Ascending aorta (tissue), 2 donors: ENCODE results near the gene ARHGAP35. TPM values are rescaled to one million over a fixed set of nuclear protein-coding genes. Genes with fewer than 3 reads are reported as not detected.
A peak's percentile ranks its signal among the peaks of the same experiment; 100 is the strongest.

Source experiments
- DNase-seq, 2 donors: peaks; one replicate each; pipeline ENCODE4 v3.0.0-alpha.2; 2019; ENCODE audit warnings: low spot score in 2 of 2
- H3K27ac ChIP-seq, 2 donors: fragments of 200-600 bp; sonication (generic); one replicate each; pipeline ENCODE4 v1.5.1; 2016 to 2017; ENCODE audit warnings: mild to moderate bottlenecking in 1 of 2
- H3K27me3 ChIP-seq: fragments of 200-600 bp; sonication (generic); one replicate; pipeline ENCODE4 v1.5.1; 2017
- H3K36me3 ChIP-seq, 2 donors: fragments of 200-600 bp; sonication (generic); one replicate each; pipeline ENCODE4 v1.5.1; 2016
- H3K4me1 ChIP-seq, 2 donors: fragments of 200-600 bp; sonication (generic); one replicate each; pipeline ENCODE4 v1.5.1; 2016 to 2017; ENCODE audit warnings: mild to moderate bottlenecking in 1 of 2
- H3K4me3 ChIP-seq, 2 donors: fragments of 200-600 bp; sonication (generic); one replicate each; pipeline ENCODE4 v1.5.1; 2016 to 2017; ENCODE audit warnings: mild to moderate bottlenecking in 1 of 2
- H3K9me3 ChIP-seq, 2 donors: fragments of 200-600 bp; sonication (generic); one replicate each; pipeline ENCODE4 v1.5.1; 2016
- intact Hi-C: fragments of 100-400 bp; cut with DNase I; formaldehyde crosslinking; loops from one replicate; pipeline ENCODE4 v1.15.1; 2023
- total RNA-seq: library from RNA; depleted of rRNA; stranded (reverse); fragments of >200 nt; gene quantifications from one replicate; pipeline ENCODE4 v1.1.0, GENCODE V29; 2016
- TF ChIP-seq, protein P1 (sequence below), 3 experiments: fragments of 200-600 bp in 2 of 3; fragments of 450-650 bp in 1 of 3; sonication (generic) in 2 of 3; IDR thresholded peaks; one replicate each; pipeline ENCODE4 v1.5.1; 2016 to 2019; ENCODE audit warnings: antibody characterized with exemption in 3 of 3, mild to moderate bottlenecking in 1 of 3, moderate library complexity in 1 of 3

Gene ARHGAP35
- total RNA-seq, 1 donor from 2014 or later = 23.7 TPM

DNA sequence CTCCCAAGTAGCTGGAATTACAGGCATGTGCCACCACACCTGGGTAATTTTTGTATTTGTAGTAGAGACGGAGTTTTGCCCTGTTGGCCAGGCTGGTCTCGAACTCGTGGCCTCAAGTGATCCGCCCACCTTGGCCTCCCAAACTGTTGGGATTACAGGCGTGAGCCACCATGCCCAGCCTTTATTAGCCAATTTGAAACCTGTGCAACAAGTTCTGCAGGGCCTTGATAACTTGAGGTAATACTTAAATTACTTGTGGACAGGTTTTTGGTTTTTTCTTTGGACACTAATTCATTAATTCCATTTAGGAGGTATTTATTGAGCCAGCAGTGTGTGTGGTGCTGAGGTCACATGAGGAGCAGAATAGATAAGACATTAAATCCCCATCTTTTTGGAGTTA lies 39.5 kb downstream of the ARHGAP35 start:
- H3K27ac ChIP-seq = no peak overlapping the region
- no peak for DNase-seq
- H3K4me1 ChIP-seq = peaks cover 0 to 32% of the 10 kb centered on the region in 2 donors
- no peaks in the 10 kb centered on the region for H3K27me3 ChIP-seq
- H3K4me3 ChIP-seq = no peak overlapping the region
- H3K9me3 ChIP-seq = no peaks in the 10 kb centered on the region
- H3K36me3 ChIP-seq = no peaks in the 10 kb centered on the region
- intact Hi-C loops = no loop called here
- TF ChIP-seq, protein P1, sequence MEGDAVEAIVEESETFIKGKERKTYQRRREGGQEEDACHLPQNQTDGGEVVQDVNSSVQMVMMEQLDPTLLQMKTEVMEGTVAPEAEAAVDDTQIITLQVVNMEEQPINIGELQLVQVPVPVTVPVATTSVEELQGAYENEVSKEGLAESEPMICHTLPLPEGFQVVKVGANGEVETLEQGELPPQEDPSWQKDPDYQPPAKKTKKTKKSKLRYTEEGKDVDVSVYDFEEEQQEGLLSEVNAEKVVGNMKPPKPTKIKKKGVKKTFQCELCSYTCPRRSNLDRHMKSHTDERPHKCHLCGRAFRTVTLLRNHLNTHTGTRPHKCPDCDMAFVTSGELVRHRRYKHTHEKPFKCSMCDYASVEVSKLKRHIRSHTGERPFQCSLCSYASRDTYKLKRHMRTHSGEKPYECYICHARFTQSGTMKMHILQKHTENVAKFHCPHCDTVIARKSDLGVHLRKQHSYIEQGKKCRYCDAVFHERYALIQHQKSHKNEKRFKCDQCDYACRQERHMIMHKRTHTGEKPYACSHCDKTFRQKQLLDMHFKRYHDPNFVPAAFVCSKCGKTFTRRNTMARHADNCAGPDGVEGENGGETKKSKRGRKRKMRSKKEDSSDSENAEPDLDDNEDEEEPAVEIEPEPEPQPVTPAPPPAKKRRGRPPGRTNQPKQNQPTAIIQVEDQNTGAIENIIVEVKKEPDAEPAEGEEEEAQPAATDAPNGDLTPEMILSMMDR (IDR thresholded peaks at IDR 0.05) = no peak

DNA sequence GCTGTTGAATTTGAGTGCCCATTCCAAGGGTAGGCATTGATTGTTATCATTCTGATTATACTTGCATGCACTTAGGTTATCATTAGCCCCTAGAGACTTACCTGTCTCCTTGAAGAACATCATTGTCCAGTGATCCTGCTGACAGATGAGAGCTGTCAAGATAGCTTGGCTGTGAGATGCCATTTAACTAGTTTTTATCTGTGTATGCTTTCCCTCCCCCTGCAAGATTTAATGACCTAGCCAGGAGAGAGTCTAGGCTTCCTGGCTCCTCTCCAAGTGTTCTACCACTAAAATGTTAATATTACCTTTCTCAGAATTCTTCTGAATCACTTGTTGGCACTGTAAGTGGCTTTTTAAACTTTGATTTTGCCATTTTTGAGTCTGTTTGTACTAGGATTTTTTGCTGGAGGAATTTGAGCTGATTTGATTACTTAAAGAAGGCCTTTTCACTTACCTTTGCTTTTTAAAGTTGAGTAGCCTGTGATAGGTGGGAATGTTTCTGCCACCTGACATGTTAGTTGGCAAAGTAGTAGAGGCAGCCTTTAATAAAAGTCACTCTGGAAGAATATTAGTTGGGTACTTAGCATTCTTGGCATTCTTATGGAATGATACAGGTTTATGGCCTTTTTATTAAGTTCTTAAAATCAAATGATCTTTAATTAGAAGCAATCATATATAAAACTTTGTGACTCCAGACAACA lies 41.1 kb downstream of the ARHGAP35 start:
- H3K27ac ChIP-seq = no peak overlapping the region
- intact Hi-C loops = no loop called here
- no peak overlapping the region for H3K4me3 ChIP-seq
- no peaks in the 10 kb centered on the region for H3K27me3 ChIP-seq
- peaks cover 0 to 32% of the 10 kb centered on the region in 2 donors for H3K4me1 ChIP-seq
- H3K36me3 ChIP-seq = no peaks in the 10 kb centered on the region
- TF ChIP-seq, protein P1 (IDR thresholded peaks at IDR 0.05) = no peak
- H3K9me3 ChIP-seq = no peaks in the 10 kb centered on the region
- no peak for DNase-seq

DNA sequence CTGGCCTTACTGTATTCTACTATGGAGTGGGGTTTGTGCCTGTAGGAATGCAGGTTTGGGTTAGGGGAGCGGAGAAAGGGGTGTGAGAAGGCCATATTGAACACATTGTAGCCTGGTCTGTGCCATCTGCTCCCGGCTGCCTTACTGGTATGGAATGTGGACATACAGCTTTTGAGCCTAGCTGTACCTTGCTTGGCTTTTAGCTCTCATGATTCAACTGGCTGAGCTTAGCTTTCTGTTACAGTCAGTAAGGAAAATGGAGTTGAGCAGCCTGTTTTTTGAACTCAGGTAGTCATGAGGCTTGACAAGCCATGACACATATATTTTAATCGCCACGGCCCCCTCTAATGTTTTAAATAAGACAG lies 41.6 kb downstream of the ARHGAP35 start:
- intact Hi-C loops = no loop called here
- TF ChIP-seq, protein P1 (IDR thresholded peaks at IDR 0.05) = no peak
- no peaks in the 10 kb centered on the region for H3K9me3 ChIP-seq
- DNase-seq = no peak
- H3K4me3 ChIP-seq = no peak overlapping the region
- H3K4me1 ChIP-seq = peaks cover 0 to 32% of the 10 kb centered on the region in 2 donors
- no peaks in the 10 kb centered on the region for H3K36me3 ChIP-seq
- H3K27me3 ChIP-seq = no peaks in the 10 kb centered on the region
- H3K27ac ChIP-seq = no peak overlapping the region

DNA sequence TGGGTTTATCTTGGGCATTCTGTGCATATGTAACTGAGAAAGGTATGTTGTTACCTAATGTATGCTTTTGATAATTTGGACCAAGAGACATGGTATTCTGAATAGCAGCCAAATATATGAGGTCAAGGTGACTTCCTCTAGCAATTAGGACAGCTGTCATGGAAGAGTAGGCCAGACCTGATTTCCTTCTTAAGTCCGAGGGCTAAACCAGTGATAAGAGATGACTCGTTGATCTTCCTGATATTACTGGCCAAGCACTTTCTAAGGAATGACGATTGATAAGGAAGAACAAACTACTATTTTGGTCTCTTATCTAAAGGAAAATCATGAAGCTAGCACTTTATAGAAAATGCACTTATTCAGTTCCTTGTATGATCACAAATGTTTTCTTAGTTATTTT lies 42.7 kb downstream of the ARHGAP35 start:
- Histone ChIP-seq H3K9me3 (no peaks in the 10 kb centered on the region), H3K4me1 (peaks cover 0 to 34% of the 10 kb centered on the region in 2 donors), H3K27ac (no peak overlapping the region), H3K36me3 (no peaks in the 10 kb centered on the region), H3K27me3 (no peaks in the 10 kb centered on the region), H3K4me3 (no peak overlapping the region)
- TF ChIP-seq, protein P1 (IDR thresholded peaks at IDR 0.05) = no peak
- intact Hi-C loops = no loop called here
- no peak for DNase-seq

DNA sequence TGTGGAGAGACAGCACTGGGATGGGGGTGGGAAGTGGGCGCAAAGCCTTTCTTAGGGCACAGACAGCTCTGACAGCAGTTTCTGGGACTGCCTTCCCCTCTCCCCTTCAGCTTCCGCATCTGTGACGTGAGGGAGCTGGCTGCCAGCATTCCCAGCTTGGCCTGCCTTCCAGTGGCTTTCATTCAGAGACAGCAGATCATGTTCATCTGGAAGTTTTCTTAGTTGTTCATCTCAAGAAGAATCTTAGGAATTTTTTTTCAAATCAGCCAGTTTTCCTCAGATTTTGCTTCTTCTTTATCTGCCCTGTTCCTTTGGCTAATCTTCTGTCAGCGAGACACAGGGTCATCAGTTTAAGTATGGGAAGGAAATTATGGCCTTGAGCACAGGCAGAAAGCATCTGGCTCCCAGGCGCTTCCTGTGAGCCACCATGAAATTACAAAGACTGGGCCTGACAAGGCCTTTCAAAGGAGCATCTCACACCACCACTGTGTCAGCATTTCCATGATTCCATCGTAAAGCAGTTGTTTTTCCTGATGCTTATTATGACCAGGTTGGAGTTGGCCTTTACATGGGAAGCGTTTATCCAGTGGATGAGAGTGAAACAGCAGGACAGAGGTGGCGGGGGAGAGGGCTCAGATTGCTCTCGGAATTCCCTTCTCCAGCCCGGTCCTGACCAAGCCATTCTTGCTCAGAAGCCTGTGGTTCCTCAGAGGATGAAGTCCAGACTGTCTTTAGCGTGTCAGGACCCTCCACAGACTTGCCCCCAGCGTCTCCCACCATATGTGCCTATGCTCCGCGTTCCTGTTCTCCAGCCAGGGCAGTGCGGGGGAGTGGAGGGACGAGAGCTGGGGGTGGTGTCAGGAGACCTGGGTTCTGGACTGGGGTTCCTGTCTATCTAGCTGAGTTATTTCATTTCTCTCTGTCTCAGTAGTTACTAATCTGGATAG lies 43.6 kb downstream of the ARHGAP35 start:
- no peaks in the 10 kb centered on the region for H3K9me3 ChIP-seq
- no peaks in the 10 kb centered on the region for H3K27me3 ChIP-seq
- TF ChIP-seq, protein P1 (IDR thresholded peaks at IDR 0.05) = no peak
- intact Hi-C loops = no loop called here
- no peak overlapping the region for H3K4me3 ChIP-seq
- peak overlapping the region in 1 of 2 donors; percentile 21 for H3K27ac ChIP-seq
- peaks cover 0 to 29% of the 10 kb centered on the region in 2 donors for H3K4me1 ChIP-seq
- H3K36me3 ChIP-seq = no peaks in the 10 kb centered on the region
- DNase-seq = no peak
